Loucy (cell line): ENCODE results near the gene GPR75.

Experiments
- CTCF ChIP-seq: fragments of 200-600 bp; sonication (generic); conservative IDR thresholded peaks from 2 replicates; pipeline ENCODE4 v1.5.1; 2014; ENCODE audit warnings: mild to moderate bottlenecking, antibody characterized with exemption, low read length
- EZH2phosphoT487 ChIP-seq: fragments of 200-600 bp; IDR thresholded peaks from 2 replicates; pipeline ENCODE4 v1.6.1; 2018; ENCODE audit warnings: antibody characterized with exemption, mild to moderate bottlenecking, moderate library complexity, borderline replicate concordance

GRCh38 chr2:53821810-53822209 lies 38.0 kb downstream of the GPR75 start:
- TF ChIP-seq CTCF (no peak), EZH2phosphoT487 (no peak)
